ENCODE measurements around the gene SRP72. TPM values are rescaled to one million over a fixed set of nuclear protein-coding genes. Genes with fewer than 3 reads are reported as not detected.

Gene SRP72
- total and polyA plus RNA-seq, 2 of the 4 experiments (the other 2 are of a cell fraction), result 73.8 to 123 TPM

DNA sequence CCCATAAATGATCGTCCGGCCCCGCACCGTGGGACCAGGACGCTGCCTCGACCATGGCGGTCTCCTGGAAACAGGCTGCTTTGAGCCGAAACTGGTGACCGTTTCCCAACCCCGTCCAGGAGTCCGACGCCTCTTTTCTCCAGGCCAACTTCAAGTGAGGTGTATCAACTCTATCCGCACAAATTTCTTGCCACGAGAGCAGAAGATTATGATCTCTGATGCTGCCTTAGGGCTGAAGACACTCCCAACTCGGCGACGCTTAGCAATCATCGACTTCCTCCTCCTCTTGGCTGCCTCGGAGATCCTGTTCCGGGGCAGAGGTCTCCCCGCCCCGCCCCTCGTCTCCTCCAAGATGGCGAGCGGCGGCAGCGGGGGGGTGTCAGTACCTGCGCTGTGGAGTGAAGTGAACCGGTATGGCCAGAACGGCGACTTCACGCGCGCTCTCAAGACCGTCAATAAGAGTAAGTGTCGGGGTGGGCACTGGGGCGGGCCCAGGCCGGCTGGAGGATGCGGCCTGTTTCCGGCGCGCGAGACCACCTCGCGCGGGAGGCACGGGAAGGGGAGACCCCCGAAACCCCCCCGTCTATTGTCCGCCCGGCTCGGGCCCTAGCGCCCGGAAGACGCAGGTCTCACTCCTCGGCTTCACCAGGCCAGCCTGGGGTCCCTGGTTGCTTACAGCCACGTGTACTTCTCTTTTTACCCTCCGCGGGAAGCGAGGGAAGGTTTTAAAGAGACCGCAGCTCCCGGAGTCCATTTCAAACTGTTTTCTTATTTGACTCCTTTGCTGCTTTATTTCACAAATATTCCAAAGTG, at the start of gene SRP72 (continued):
- TF ChIP-seq USF2 (IDR thresholded peaks at IDR 0.05; ENCODE audit: low read depth, low read length), result no peak
- TF ChIP-seq BHLHE40 (IDR thresholded peaks at IDR 0.05; ENCODE audit: low read depth, low read length), result no peak
- TF ChIP-seq ELK1 (IDR thresholded peaks at IDR 0.05; ENCODE audit: borderline replicate concordance, low read depth, low read length), result no peak

Data from IMR-90 (cell line).